HEK293T (cell line): ENCODE data around the gene CCNYL1.

Experiments
- ARNT ChIP-seq: fragments of 450-650 bp; IDR thresholded peaks from 2 replicates; pipeline ENCODE4 v1.6.1; 2017; ENCODE audit warnings: mild to moderate bottlenecking
- BHLHE40 ChIP-seq: fragments of 450-650 bp; IDR thresholded peaks from 2 replicates; pipeline ENCODE4 v1.6.1; 2016; ENCODE audit warnings: mild to moderate bottlenecking, moderate library complexity, borderline replicate concordance
- FOXA1 ChIP-seq: fragments of 450-650 bp; IDR thresholded peaks from 2 replicates; pipeline ENCODE4 v1.6.1; 2016; ENCODE audit warnings: mild to moderate bottlenecking
- FOXM1 ChIP-seq: fragments of 450-650 bp; IDR thresholded peaks from 2 replicates; pipeline ENCODE4 v1.6.1; 2017; ENCODE audit warnings: mild to moderate bottlenecking, borderline replicate concordance
- L3MBTL2 ChIP-seq: fragments of 450-650 bp; conservative IDR thresholded peaks from 2 replicates; pipeline ENCODE4 v1.6.1; 2016; ENCODE audit warnings: mild to moderate bottlenecking
- LEF1 ChIP-seq: fragments of 450-650 bp; IDR thresholded peaks from 2 replicates; pipeline ENCODE4 v1.6.1; 2017; ENCODE audit warnings: mild to moderate bottlenecking, borderline replicate concordance
- NFRKB ChIP-seq: fragments of 450-650 bp; IDR thresholded peaks from 2 replicates; pipeline ENCODE4 v1.6.1; 2016; ENCODE audit warnings: mild to moderate bottlenecking, moderate library complexity
- SP1 ChIP-seq: fragments of 450-650 bp; IDR thresholded peaks from 2 replicates; pipeline ENCODE4 v1.6.1; 2017
- SUZ12 ChIP-seq: fragments of 450-650 bp; IDR thresholded peaks from 2 replicates; pipeline ENCODE4 v1.6.1; 2016; ENCODE audit warnings: mild to moderate bottlenecking
- TARDBP ChIP-seq: fragments of 450-650 bp; IDR thresholded peaks from 2 replicates; pipeline ENCODE4 v1.6.1; 2016
- ZNF384 ChIP-seq: fragments of 450-650 bp; IDR thresholded peaks from 2 replicates; pipeline ENCODE4 v1.6.1; 2016
- TF ChIP-seq, protein P1 (sequence below): fragments of 450-650 bp; IDR thresholded peaks from 2 replicates; pipeline ENCODE4 v1.6.1; 2016

DNA sequence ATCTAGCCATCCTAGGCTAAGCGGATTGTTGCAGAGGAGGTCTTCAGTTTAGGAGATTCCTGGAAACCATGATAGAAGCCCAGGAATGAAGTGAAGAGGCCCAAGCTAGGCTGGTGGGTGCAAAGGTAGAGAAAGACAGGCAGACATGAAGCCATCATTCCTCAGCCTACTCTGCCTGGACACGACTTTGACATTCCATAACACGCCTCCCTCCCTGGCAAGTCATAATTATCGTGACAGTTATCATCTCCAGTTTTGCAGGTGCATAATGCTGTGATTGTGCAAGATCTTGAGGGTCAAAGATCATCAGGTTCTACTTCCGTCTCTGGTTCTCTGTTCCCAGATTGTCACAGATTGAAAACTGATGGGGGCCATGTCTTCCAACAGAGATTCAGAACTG is 73.5 kb downstream of the CCNYL1 start:
- no peak for TF ChIP-seq ARNT
- TF ChIP-seq NFRKB, result no peak
- TF ChIP-seq L3MBTL2, result no peak
- no peak for TF ChIP-seq SP1
- no peak for TF ChIP-seq BHLHE40
- no peak for TF ChIP-seq FOXA1
- TF ChIP-seq, protein P1, sequence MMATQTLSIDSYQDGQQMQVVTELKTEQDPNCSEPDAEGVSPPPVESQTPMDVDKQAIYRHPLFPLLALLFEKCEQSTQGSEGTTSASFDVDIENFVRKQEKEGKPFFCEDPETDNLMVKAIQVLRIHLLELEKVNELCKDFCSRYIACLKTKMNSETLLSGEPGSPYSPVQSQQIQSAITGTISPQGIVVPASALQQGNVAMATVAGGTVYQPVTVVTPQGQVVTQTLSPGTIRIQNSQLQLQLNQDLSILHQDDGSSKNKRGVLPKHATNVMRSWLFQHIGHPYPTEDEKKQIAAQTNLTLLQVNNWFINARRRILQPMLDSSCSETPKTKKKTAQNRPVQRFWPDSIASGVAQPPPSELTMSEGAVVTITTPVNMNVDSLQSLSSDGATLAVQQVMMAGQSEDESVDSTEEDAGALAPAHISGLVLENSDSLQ, result no peak
- TF ChIP-seq SUZ12, result no peak
- no peak for TF ChIP-seq ZNF384
- no peak for TF ChIP-seq LEF1
- TF ChIP-seq FOXM1, result no peak
- TF ChIP-seq TARDBP, result no peak
